ENCODE measurements around the gene NRG3. TPM values are rescaled to one million over a fixed set of nuclear protein-coding genes. Genes with fewer than 3 reads are reported as not detected.

The NRG3 gene
- total RNA-seq, 1 experiment from 2014 or later = not detected

GRCh38 chr10:81862596-81862995 lies 12.4 kb upstream of the NRG3 start:
- RAD21 ChIA-PET (ENCODE audit: low non-redundant PET in 1 of 2, low total read pairs in 2 of 2, uncharacterized antibody in 2 of 2, unreplicated experiment in 2 of 2) = no interaction called here
- no peak overlapping the region for H3K4me3 ChIP-seq (replicated peaks in 1 of 2; ENCODE audit: low read depth in 1 of 2, low read length in 2 of 2)
- CTCF ChIA-PET = no interaction called here
- no peaks in the 10 kb centered on the region for H3K27me3 ChIP-seq (ENCODE audit: insufficient read depth, low read length)
- BruUV-seq (replicated peaks) = no TSS peak
- POLR2A ChIA-PET = no interaction called here
- no peak for TF ChIP-seq ZBTB33 (IDR thresholded peaks at IDR 0.05; ENCODE audit: extremely low read depth, insufficient replicate concordance, low read length)
- no peak for TF ChIP-seq CEBPB (IDR thresholded peaks at IDR 0.05; ENCODE audit: low read depth)
- TF ChIP-seq ZNF274 (IDR thresholded peaks at IDR 0.05; ENCODE audit: low read depth, low read length) = no peak
- TF ChIP-seq YY1 (IDR thresholded peaks at IDR 0.05; ENCODE audit: extremely low read depth, insufficient replicate concordance, low read depth, low read length) = no peak
- TF ChIP-seq POLR2AphosphoS5 (IDR thresholded peaks at IDR 0.05; ENCODE audit: low read depth, low read length) = no peak
- TF ChIP-seq, protein P1, sequence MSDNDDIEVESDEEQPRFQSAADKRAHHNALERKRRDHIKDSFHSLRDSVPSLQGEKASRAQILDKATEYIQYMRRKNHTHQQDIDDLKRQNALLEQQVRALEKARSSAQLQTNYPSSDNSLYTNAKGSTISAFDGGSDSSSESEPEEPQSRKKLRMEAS (IDR thresholded peaks at IDR 0.05) = no peak
- TF ChIP-seq SP1 (IDR thresholded peaks at IDR 0.05; ENCODE audit: low read depth) = no peak
- no peak for TF ChIP-seq EGR1 (IDR thresholded peaks at IDR 0.05; ENCODE audit: low read depth)
- TF ChIP-seq ZFX (IDR thresholded peaks at IDR 0.05) = no peak
- TF ChIP-seq SRF (IDR thresholded peaks at IDR 0.05; ENCODE audit: low read depth) = no peak
- no peak for TF ChIP-seq ATF3 (IDR thresholded peaks at IDR 0.05)
- no peak for TF ChIP-seq RAD21 (IDR thresholded peaks at IDR 0.05; ENCODE audit: low read depth)
- no peak for TF ChIP-seq JUND (IDR thresholded peaks at IDR 0.05)
- no peaks in the 10 kb centered on the region for H3K9me2 ChIP-seq (ENCODE audit: insufficient read depth)
- no peak overlapping the region for H3K27ac ChIP-seq (ENCODE audit: low read depth, low read length)
- DNase-seq (ENCODE audit: low read depth, low spot score) (no peak), ATAC-seq (no peak)
- H3K4me2 ChIP-seq (ENCODE audit: low read length) = no peak overlapping the region
- H3K4me1 ChIP-seq (ENCODE audit: control insufficient read depth in 1 of 2, insufficient read depth in 2 of 2, low read length in 2 of 2) = no peaks in the 10 kb centered on the region
- H3K36me3 ChIP-seq (ENCODE audit: control insufficient read depth in 1 of 2, insufficient read depth in 2 of 2, low read length in 2 of 2) = no peaks in the 10 kb centered on the region
- no peak overlapping the region for H3K9ac ChIP-seq (ENCODE audit: low read length)
- no peak overlapping the region for H2AFZ ChIP-seq (ENCODE audit: low read depth, low read length, poor library complexity, severe bottlenecking)
- H3K9me3 ChIP-seq (ENCODE audit: control insufficient read depth in 1 of 2, insufficient read depth in 1 of 2, low read depth in 1 of 2, low read length in 2 of 2) = peaks cover 0 to 9% of the 10 kb centered on the region in 2 experiments; a peak in 3 of 4 replicates
- no peaks in the 10 kb centered on the region for H3K79me2 ChIP-seq (ENCODE audit: insufficient read depth, low read length)
- intact Hi-C loops (cut with micrococcal nuclease) = no loop called here
- no peaks in the 10 kb centered on the region for H4K20me1 ChIP-seq (ENCODE audit: insufficient read depth)
